Measurements from ENCODE around the gene FAR2.
A peak's percentile ranks its signal among the peaks of the same experiment; 100 is the strongest.

The FAR2 gene

DNA sequence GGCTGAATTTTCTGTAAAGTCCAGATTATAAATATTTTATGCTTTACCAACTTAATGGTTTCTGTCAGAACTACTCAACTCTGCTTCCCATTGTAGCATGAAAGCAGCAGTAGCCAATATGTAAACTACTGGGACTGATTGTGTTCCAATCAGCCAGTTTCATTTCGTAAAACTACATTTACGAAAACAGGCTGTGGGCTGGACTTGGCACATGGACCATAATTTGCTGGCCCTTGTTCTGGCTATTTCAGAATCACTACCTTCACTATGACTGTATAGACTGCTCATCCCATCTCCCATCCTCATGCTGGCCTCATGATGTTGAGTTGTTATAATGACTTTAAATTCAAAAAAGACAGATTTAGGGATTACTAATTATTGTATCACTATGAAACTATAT is 38.7 kb downstream of the FAR2 start:
- TF ChIP-seq ZFX (IDR thresholded peaks at IDR 0.05; ENCODE audit: borderline replicate concordance) = no peak
- TF ChIP-seq, protein P1, sequence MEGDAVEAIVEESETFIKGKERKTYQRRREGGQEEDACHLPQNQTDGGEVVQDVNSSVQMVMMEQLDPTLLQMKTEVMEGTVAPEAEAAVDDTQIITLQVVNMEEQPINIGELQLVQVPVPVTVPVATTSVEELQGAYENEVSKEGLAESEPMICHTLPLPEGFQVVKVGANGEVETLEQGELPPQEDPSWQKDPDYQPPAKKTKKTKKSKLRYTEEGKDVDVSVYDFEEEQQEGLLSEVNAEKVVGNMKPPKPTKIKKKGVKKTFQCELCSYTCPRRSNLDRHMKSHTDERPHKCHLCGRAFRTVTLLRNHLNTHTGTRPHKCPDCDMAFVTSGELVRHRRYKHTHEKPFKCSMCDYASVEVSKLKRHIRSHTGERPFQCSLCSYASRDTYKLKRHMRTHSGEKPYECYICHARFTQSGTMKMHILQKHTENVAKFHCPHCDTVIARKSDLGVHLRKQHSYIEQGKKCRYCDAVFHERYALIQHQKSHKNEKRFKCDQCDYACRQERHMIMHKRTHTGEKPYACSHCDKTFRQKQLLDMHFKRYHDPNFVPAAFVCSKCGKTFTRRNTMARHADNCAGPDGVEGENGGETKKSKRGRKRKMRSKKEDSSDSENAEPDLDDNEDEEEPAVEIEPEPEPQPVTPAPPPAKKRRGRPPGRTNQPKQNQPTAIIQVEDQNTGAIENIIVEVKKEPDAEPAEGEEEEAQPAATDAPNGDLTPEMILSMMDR (IDR thresholded peaks at IDR 0.05) = no peak
- no peak overlapping the region for H3K27ac ChIP-seq

DNA sequence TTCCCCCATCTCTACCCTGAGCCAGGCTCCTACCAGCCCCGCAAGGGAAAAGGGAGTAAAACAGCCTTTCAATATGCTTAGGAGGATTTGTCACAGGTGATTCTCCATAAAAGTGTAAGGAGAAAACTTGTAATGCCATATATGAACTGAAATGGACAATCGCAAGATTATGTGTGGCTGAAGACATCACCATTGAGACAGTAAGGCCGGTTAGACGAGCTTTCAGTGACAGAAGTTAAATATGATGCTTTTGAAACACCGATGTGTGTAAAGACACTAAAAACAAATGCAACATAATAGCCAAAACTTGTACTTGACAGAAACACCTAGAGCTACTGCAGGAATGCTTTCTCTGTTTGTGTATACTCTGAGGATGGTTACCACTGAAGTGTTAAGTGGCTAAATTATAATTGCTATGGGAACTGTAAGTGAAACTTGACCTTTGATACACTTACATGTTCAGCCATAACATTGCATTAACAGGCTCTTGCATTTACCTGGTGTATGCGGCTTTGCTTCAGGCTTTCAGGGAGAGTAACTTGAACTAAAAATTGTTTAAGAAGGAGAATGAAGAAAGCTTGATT is 42.3 kb downstream of the FAR2 start:
- no peak for TF ChIP-seq ZFX (IDR thresholded peaks at IDR 0.05; ENCODE audit: borderline replicate concordance)
- TF ChIP-seq, protein P1 (IDR thresholded peaks at IDR 0.05) = no peak
- peak overlapping the region; percentile 6; the same call in 1 of the 2 replicates for H3K27ac ChIP-seq

DNA sequence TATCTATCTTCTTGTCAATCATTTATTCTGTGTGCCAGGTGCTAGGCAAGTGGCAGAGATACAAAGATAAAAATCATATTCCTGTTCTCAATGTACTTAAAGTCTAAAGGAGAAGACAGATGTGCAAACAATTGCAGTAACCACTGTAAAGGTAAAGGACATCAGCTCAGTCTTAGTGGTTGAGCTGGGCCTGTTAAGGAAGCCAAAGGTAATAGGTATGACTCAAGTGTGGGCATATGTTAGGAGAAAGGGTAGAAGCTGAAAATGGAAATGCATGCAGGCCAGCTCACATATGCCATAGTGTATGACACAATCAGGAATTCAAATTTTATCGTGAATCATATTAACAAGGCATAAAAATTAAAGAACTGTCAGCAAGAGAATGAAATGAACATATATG is 49.8 kb downstream of the FAR2 start:
- TF ChIP-seq, protein P1 (IDR thresholded peaks at IDR 0.05) = no peak
- no peak for TF ChIP-seq ZFX (IDR thresholded peaks at IDR 0.05; ENCODE audit: borderline replicate concordance)
- H3K27ac ChIP-seq = no peak overlapping the region

DNA sequence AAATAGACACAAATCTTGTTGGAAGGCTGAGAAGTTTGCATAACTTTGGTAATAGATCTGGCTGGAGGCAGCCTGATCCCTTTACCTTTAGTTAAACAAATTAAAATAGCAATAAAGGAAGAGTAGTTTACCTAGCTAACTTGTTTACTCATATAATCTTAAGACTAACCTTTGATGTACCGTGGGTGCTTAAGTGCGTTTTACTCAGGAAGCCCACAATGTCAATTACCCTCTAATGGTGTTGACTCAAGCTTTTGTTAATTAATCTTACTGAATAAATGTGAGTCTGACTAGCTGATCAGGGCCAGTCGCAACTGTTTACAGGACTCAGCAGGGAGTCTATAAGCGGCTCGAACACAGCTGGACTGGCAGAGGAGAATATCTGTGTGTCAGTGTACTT is 51.5 kb downstream of the FAR2 start:
- TF ChIP-seq ZFX (IDR thresholded peaks at IDR 0.05; ENCODE audit: borderline replicate concordance) = no peak
- TF ChIP-seq, protein P1 (IDR thresholded peaks at IDR 0.05) = no peak
- peak overlapping the region; percentile 6; the same call in 1 of the 2 replicates for H3K27ac ChIP-seq

DNA sequence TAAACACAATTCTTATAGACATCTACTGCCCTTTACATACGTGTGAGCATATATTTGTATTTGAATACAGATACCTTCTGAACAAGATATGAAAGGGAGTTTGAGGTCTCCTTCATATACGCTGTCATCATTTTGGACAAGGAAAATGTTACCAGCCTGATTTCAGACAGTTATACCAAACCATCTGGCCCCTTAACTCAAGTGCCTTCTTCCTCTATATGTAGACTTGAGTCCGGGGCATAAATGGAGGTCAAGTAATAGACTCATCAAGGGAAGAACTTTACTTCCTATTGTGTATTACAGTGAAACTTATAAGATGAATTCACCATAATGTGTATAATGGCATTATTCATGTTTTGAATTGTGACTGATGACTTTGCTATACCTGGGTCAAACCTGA is 52.2 kb downstream of the FAR2 start:
- TF ChIP-seq, protein P1 (IDR thresholded peaks at IDR 0.05) = no peak
- TF ChIP-seq ZFX (IDR thresholded peaks at IDR 0.05; ENCODE audit: borderline replicate concordance) = no peak
- H3K27ac ChIP-seq = no peak overlapping the region

DNA sequence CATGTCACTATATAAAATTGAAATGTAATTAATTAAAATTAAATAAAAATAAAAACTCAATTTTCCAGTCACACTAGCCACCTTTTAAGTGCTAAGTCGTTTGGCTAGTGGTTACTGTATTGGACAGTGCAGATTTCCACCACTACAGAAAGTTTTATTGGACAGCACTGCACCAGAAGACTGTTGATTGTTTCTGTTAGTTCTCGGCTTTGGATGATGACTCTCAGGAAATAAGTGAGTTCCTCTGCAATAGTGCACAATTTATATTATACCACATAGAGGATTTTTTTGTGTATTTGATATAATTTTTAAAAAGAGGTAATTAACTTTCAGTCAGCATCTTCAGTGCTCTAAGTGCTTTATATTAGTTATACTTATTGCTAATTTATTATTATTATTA is 52.7 kb downstream of the FAR2 start:
- H3K27ac ChIP-seq = no peak overlapping the region
- no peak for TF ChIP-seq ZFX (IDR thresholded peaks at IDR 0.05; ENCODE audit: borderline replicate concordance)
- TF ChIP-seq, protein P1 (IDR thresholded peaks at IDR 0.05) = no peak

DNA sequence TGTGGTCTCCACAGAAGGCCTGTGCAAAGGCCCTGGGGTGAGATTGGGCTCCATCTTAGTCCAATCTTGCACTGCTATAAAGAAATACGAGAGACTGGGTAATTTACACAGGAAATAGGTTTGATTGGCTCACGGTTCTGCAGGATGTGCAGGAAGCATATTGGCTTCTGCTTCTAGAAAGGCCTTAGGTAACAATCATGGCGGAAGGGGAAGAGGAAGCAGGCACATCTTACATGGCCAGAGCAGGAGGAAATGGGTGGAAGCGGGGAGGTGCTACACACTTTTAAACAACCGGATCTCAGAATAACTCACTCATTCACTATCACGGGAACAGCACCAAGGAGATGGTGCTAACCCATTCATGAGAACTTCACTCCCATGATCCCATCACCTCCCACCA is 55.4 kb downstream of the FAR2 start:
- TF ChIP-seq ZFX (IDR thresholded peaks at IDR 0.05; ENCODE audit: borderline replicate concordance) = no peak
- TF ChIP-seq, protein P1 (IDR thresholded peaks at IDR 0.05) = no peak

More for the DNA sequence above, 55.4 kb downstream of the FAR2 start:
- H3K27ac ChIP-seq = no peak overlapping the region
